H1 (cell line): ENCODE measurements around the gene KRTAP4-5. TPM values are rescaled to one million over a fixed set of nuclear protein-coding genes. Genes with fewer than 3 reads are reported as not detected.

Experiments used
- CTCF ChIP-seq, 3 experiments: IDR thresholded peaks; 1 replicate in 2 of 3; 2 replicates in 1 of 3; pipeline versions ENCODE4 v1.5.1 to v1.6.1; 2011; ENCODE audit warnings: low read length in 3 of 3, mild to moderate bottlenecking in 3 of 3, inconsistent platforms in 2 of 3, low read depth in 1 of 3, moderate library complexity in 1 of 3; ENCODE audit not compliant: insufficient read depth in 1 of 3; ENCODE audit errors: control extremely low read depth in 1 of 3
- polyA plus RNA-seq, 7 experiments: library from polyadenylated mRNA; depleted of rRNA in 3 of 7; stranded (reverse) in 5 of 7; unstranded in 2 of 7; fragments of >200 nt in 5 of 7; fragments of 200-250 nt in 2 of 7; gene quantifications; 1 replicate in 5 of 7; 2 replicates in 1 of 7; 4 replicates in 1 of 7; pipeline versions ENCODE4 v1.2.1 to v1.2.3, GENCODE V29; 2011 to 2013; ENCODE audit warnings: missing spikeins in 2 of 7, mixed read lengths in 2 of 7
- total RNA-seq: library from RNA; stranded (reverse); fragmentation: NEBNext Ultra II Directional; extraction: Animal tissue kit (Norgen Biotek cat#: 25700); gene quantifications from 2 replicates; pipeline ENCODE4 v1.2.1, GENCODE V29; 2021

KRTAP4-5 gene
- total and polyA plus RNA-seq, 2 of the 8 experiments (the other 6 are each of a cell fraction or from before 2014, with no cell fraction given): not detected

- TF ChIP-seq CTCF (IDR thresholded peaks at IDR 0.05; ENCODE audit: control extremely low read depth in 1 of 3, insufficient read depth in 1 of 3, low read depth in 1 of 3, low read length in 3 of 3): no peak
Observed at GRCh38 chr17:41144846-41145245, 4.8 kb downstream of the KRTAP4-5 start (continued).
